Transverse colon (tissue), 3 donors: ENCODE measurements around the gene TAMALIN.

Experiments
- POLR2A ChIP-seq: fragments of 450-650 bp; IDR thresholded peaks from one replicate; pipeline ENCODE4 v1.6.1; 2016; ENCODE audit warnings: antibody characterized with exemption, mild to moderate bottlenecking, moderate library complexity
- TF ChIP-seq, protein P1 (sequence below), 5 experiments: fragments of 200-600 bp in 3 of 5; fragments of 450-650 bp in 2 of 5; sonication (generic) in 3 of 5; IDR thresholded peaks; 1 replicate in 2 of 5; 2 replicates in 3 of 5; pipeline ENCODE4 v1.5.1; 2016 to 2017; ENCODE audit warnings: antibody characterized with exemption in 5 of 5, inconsistent platforms in 3 of 5, mild to moderate bottlenecking in 2 of 5, moderate library complexity in 1 of 5

DNA sequence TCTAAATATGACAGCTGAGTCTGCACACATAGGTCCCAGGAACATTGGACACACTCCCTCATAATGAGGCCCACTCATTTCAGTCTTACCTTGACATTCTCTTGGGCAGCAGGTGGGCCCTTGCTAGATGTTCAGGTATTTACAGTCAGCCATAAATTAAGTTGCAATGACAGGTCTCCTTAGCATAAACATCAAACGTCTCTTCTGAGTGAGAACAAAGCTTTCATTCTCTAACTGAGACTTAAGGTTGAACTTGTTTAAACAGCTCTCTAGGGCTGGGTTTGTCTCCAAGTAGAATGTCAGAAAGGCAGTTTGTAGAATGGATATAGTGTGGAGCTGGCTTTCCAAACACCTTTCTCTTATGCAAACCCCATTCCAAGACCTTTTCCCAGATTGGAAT, 44.9 kb upstream of the TAMALIN start:
- TF ChIP-seq, protein P1, sequence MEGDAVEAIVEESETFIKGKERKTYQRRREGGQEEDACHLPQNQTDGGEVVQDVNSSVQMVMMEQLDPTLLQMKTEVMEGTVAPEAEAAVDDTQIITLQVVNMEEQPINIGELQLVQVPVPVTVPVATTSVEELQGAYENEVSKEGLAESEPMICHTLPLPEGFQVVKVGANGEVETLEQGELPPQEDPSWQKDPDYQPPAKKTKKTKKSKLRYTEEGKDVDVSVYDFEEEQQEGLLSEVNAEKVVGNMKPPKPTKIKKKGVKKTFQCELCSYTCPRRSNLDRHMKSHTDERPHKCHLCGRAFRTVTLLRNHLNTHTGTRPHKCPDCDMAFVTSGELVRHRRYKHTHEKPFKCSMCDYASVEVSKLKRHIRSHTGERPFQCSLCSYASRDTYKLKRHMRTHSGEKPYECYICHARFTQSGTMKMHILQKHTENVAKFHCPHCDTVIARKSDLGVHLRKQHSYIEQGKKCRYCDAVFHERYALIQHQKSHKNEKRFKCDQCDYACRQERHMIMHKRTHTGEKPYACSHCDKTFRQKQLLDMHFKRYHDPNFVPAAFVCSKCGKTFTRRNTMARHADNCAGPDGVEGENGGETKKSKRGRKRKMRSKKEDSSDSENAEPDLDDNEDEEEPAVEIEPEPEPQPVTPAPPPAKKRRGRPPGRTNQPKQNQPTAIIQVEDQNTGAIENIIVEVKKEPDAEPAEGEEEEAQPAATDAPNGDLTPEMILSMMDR (IDR thresholded peaks at IDR 0.05) = no peak
- peak; percentile 28 for TF ChIP-seq POLR2A
